ENCODE results near the gene CAMTA1.

GRCh38 chr1:7541629-7542028, 756.4 kb downstream of the CAMTA1 start:
- TF ChIP-seq EZH2phosphoT487 (IDR thresholded peaks at IDR 0.05; ENCODE audit: borderline replicate concordance, low read depth, low read length): no peak
- TF ChIP-seq CTCF (conservative IDR thresholded peaks at IDR 0.05; ENCODE audit: low read length): no peak
